Cardiac fibroblast (primary cell): ENCODE measurements around the gene RBMS1.

Source experiments
- DNase-seq, 2 donors: peaks; one replicate each; pipeline versions ENCODE4 v3.0.0 to v3.0.0-alpha.2; 2010; ENCODE audit warnings: low read depth in 2 of 2
- H3K4me3 ChIP-seq, 2 donors: replicated peaks in 1 of 2; 1 replicate in 1 of 2; 2 replicates in 1 of 2; pipeline ENCODE4 v1.5.1; 2011; ENCODE audit warnings: low read depth in 2 of 2, low read length in 2 of 2, mild to moderate bottlenecking in 2 of 2, moderate library complexity in 1 of 2
- CTCF ChIP-seq: IDR thresholded peaks from one replicate; pipeline ENCODE4 v1.5.1; 2011; ENCODE audit warnings: low read depth, mild to moderate bottlenecking, low read length, inconsistent platforms

The RBMS1 gene

DNA sequence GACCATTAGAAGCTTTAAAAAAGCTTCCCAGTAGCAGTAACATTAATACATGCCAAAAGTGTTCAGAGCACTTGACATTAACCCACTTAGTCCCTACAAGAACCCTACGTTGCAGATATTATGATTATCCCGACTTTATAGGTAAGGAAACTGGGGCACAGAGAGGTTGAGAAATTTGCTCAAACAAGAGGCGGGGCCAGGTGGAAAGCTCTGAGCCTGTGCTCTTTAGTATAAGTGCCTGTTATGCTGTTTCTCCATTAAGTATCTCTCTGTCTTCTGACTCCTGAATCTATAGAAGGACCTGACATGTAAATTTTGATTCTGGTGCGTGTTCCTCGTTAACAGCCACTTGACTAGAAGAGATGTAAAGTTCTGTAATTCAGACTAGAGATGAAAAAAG, 139.8 kb downstream of the RBMS1 start:
- no peak for TF ChIP-seq CTCF
- H3K4me3 ChIP-seq: no peak overlapping the region
- no peak for DNase-seq

- H3K4me3 ChIP-seq: no peak overlapping the region
- DNase-seq: no peak
- no peak for TF ChIP-seq CTCF
Observed at GRCh38 chr2:160353166-160353565, 140.4 kb downstream of the RBMS1 start.

GRCh38 chr2:160352500-160352899, 141.1 kb downstream of the RBMS1 start:
- DNase-seq: peak; percentile 57 to 72
- TF ChIP-seq CTCF: no peak
- no peak overlapping the region for H3K4me3 ChIP-seq

DNA sequence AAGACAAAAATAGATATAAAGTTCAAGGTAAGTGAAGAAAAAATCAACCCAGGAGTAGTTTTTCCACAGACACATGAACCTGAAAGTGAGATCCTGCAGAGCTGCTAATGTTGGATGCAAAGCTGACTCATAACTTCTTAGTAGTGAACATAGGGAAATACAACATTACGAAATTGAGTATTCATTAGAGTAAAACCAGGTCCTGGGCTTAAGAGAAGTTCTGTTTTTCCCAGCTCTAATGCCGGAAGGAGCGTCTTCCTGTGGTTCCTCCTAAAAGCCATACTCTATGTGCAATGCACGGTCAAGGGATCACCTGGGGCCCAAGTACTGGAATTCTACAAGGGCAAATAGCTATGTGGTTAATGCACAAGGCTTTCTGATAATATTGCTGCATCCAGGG, 141.7 kb downstream of the RBMS1 start:
- no peak overlapping the region for H3K4me3 ChIP-seq
- no peak for TF ChIP-seq CTCF
- peak; percentile 72 to 84 for DNase-seq

GRCh38 chr2:160349306-160349705, 144.3 kb downstream of the RBMS1 start:
- TF ChIP-seq CTCF: no peak
- H3K4me3 ChIP-seq: no peak overlapping the region
- peak in 1 of 2 donors; percentile 52 for DNase-seq

- no peak overlapping the region for H3K4me3 ChIP-seq
- TF ChIP-seq CTCF: no peak
- no peak for DNase-seq
Observed at GRCh38 chr2:160347269-160347863, 146.2 kb downstream of the RBMS1 start.

DNA sequence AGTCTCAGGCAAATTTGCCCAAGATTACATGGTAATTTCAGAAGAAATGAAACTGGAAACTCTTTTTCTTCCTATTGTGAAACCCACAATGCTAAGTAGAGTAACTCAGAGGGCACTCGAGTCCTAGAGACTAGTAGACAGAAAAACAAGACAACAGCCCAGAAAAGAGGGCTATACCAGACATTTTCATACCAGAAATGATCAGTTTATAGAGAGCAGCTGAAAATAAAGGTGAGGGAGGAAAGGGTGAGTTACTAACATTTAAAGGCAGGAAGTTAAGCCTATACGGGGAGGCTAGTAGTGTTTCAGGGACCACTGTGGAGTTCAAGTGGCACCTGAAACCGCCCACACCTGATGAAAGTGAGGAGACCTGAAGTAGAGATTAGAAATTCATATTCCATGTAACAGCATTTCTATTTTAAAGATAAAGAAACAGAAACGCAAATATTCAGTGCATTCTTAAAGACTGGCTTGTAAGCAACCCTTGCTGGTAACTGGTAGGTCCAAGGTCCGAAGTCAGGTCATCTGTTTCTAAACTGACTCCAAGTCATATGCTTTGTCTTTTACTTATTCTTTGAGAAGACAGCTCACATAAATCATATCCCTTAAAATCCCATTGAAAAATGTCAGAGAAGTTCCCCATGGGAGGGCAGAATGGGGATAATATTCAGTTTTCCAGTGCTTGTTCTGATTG, 148.4 kb downstream of the RBMS1 start:
- no peak for DNase-seq
- H3K4me3 ChIP-seq: no peak overlapping the region
- TF ChIP-seq CTCF: no peak
